Fibroblast of skin of back (primary cell): ENCODE data around the gene SOAT1.
"Not testable (repeated sequence)": the region's sequence is repeated elsewhere in the genome, so short reads cannot be mapped to it uniquely, and the experiment has no call there.

Experiments
- DNase-seq: peaks from one replicate; pipeline ENCODE4 v3.0.0-alpha.2; 2013

SOAT1 gene

DNA sequence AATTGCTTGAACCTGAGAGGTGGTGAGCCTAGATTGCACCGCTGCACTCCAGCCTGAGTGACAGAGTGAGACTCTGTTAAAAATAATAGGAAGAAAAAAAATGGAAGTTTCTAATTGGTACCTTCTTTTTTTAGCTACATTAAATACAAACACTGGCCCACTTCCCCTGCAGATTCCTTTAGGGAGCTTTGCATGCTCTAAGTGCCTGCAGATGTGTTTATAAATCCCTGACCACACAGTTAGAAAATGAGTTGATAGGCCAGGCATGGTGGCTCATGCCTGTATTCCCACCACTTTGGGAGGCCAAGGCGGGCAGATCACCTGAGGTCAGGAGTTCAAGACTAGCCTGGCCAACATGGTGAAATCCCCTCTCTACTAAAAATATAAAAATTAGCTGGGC lies 68.0 kb downstream of the SOAT1 start:
- DNase-seq = not testable (repeated sequence)

DNA sequence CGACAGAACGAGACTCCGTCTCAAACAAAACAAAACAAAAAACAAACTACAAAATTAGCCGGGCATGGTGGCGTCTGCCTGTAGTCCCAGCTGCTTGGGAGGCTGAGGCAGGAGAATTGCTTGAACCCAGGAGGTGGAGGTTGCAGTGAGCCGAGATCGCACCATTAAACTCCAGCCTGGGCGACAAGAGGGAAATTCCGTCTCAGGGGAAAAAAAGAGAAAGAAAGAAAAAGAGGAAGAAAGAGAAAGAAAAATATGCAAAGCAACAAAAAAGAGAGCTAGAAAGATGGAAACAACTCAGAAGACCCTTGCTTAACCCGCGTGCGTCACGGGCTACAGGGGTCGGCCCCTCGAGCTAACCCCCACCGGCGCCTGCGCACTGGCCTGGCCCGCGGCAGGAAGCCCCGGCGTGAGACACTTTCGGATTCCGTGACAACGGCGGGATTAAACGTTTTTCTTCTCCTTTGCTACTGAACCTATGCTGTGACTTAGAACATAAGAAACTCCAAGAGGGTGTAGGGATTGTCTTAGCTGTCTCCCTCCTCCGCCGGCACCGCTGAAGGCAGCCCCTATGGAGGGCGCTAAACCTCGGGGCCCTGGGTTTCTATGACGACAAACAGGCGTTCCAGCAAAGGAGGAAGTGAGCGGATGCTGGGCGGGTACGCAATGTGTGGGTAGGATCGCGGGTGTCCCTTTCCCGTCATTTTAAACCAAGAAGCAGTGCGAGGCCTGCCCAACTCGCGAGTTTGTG lies 71.9 kb downstream of the SOAT1 start, which contains the start of gene AXDND1:
Gene AXDND1, plus strand, starts transcription at position 630 of the 751 bp plus-strand sequence. CDS start 539 bp downstream, outside the sequence.
- DNase-seq = peak; percentile 89

DNA sequence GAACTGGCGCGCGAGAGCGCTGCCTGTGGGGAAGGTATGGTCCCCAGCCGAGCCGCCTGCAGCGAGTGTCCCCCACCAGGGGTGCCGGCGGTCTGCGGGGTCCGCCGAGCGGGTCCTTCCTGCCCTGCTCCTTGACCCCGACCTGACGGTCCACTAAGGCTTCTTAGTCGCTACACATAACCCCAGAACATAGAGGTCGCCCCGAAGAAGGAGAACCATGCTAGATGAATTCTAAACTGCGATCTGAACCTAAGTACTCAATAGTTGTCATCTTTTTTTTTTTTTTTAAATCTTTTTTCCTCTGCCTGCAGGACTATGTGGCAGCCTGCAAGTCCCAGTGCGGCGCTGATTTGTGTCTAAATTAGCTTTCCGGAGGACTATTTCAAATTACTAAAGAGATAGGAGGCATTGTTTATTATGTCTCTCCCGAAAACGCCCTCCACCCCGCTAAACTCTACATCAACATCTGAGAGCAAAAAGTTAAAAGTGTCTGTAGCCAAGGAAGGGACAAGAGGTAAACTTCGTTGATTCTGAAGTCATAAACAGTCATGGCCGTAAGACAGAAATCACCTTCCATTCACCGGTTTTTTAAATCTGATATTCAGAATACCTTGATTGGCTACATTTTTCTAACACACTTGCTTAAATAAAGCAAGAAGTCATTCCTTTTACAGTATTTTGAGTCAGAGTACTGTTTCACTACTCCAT lies 72.7 kb downstream of the SOAT1 start:
- peak; percentile 9 for DNase-seq

DNA sequence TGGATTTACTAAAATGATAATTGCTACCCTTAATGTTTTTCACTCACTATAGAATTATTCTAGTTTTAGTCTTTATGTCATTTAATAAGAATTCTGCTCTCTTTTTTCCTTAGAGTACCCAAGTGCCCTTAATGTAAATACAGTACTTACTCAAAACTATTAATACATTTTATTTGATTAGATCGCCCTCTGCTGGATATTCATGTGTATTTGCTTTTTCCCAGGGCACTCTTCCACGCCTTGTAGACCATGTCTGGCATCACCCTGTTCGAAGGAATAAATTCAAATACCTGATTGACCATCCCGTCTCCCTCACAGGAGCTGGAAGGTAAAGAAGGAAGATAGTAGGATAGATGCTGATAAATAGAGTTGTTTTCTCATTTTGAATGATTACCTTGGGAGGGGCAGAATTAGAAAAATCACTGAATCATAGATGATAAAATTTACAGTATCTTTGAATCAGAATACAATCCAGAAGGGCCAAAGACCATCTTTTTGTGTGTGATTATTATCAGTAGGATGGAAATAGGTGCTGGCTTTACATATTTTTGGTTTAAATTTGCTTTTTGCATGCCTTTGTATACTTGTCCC lies 76.2 kb downstream of the SOAT1 start:
- peak; percentile 70 for DNase-seq

DNA sequence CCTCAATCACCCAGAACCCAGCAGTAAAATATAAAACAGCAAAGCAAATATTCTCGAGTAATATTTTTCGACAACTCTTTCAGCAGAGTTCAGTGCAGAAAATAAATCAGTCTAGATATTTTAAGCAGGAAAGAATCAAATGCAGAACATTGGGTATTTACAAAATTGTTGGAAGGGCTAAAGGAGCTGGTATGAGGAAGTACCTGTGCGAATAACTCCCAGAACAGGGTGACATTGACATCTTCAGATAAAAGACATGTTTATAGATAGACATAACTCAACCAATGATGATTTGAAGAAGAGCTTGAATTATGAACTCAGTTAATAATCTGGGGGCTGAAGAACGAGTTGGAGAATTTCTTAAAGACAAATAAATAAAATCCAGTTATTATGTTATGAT lies 78.6 kb downstream of the SOAT1 start:
- DNase-seq = no peak

DNA sequence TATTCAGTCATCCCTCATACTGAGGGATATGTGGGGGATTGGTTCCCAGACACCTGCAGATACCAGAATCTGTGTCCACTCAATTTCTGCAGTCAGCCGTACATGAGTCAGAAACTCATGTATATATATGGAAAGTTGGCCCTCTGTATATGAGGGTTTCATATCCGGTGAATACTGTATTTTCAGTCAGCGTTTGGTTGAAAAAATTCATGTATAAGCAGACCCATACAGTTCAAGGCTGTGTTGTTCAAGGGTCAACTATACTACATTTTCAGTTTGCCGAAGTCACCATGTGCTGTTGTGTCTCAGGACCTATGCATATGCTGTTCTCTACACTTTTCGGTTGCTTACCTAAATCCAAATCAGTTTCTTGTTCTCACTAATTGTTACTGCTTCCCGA lies 82.6 kb downstream of the SOAT1 start:
- DNase-seq = no peak

DNA sequence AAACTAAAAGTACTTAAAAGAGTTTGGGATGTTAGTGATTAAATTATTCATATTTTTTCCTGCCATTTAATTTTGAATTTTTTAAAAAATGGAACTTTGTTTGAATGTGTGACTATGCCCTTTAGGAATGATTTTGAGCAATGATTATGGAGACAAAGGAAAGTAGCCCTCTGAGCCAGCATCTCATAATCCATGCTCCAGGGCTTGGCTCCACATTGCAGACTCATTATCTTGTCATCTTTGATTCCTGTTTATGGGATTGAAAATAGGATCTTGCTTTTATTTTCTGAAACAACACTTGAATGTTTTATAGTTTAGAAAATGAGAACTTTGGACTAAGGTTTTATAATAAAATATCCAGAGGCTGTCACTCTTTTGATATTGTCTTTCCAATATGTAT lies 86.7 kb downstream of the SOAT1 start:
- peak; percentile 11 for DNase-seq

DNA sequence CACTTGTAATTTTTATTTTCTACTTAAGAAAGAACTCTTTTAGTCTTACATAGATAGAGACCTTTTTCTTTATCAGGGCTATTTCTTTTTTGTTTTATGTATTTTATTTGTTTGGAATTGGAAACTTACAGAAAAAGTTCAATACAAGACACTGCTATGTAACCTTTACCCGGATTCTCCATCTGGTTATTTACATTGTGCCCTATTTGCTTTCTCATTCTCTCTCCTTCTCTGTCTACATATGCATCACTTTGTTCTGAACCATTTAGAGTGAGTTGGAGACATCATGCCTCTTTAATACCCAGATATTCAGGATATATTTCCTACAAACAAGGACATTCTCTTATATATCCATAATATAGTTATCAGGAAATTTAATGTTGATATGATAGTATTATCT lies 90.4 kb downstream of the SOAT1 start:
- DNase-seq = no peak

DNA sequence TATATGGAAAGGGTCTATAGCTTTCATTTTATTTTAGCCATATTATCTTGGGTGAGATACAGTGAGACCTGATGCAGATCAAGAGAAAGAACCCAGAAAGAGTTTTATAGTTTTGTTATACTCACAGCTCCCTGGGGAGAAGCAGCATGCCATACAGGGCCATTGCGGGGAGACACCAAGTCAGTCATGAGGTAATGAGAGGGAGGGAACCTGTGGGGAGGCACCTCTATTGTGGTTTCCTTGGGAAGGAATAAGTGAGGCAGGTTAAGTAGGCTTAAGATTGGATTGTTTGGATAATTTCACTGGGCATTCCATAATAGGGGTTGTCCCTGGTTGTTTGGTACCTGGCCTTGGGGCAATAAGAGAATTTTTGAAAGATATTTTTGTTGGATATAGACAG lies 91.9 kb downstream of the SOAT1 start:
- no peak for DNase-seq

DNA sequence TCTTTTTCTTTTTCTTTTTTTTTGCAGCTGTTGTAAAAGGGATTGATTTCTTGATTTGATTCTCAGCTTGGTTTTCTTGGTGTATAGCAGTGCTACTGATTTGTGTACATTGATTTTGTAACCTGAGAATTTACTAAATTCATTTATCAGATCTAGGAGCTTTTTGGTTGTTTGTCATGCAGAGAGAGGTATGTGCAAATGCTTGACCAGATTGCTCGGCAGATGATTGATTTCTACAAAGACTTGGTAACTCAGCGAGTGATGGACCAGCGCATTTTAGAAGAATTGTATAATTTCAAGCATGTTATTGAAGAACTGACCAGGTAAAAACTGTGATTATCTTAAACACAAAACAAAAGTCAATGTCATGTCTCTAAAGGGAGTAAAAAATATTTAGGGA lies 100.1 kb downstream of the SOAT1 start:
- DNase-seq = no peak

DNA sequence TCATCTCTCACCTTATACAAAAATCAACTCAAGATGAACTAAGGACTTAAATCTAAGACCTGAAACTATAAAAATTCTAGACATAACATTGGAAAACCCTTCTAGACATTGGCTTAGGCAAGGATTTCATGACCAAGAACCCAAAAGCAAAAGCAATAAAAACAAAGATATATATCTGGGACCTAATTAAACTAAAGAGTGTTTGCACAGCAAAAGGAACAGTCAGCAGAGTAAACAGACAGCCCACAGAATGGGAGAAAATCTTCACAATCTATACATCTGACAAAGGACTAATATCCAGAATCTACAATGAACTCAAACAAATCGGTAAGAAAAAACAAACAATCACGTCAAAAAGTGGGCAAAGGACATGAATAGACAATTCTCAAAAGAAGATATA lies 105.8 kb downstream of the SOAT1 start:
- DNase-seq = not testable (repeated sequence)
